Mononuclear cell (primary cell): ENCODE data around the gene CA4. TPM values are rescaled to one million over a fixed set of nuclear protein-coding genes. Genes with fewer than 3 reads are reported as not detected.
"Not testable (repeated sequence)": the region's sequence is repeated elsewhere in the genome, so short reads cannot be mapped to it uniquely, and the experiment has no call there.

Experiments
- H3K27me3 ChIP-seq: 2 replicates; pipeline ENCODE4 v1.6.0; 2011; ENCODE audit warnings: low read length, control low read depth; ENCODE audit not compliant: insufficient read depth
- H3K4me1 ChIP-seq: 2 replicates; pipeline ENCODE4 v1.5.1; 2011; ENCODE audit warnings: mild to moderate bottlenecking, low read length, control low read depth; ENCODE audit not compliant: insufficient read depth
- H3K4me3 ChIP-seq: 2 replicates; pipeline ENCODE4 v1.5.1; 2011; ENCODE audit warnings: mild to moderate bottlenecking, low read length, moderate library complexity
- H3K9me3 ChIP-seq: 2 replicates; pipeline ENCODE4 v1.5.1; 2011; ENCODE audit warnings: low read depth, mild to moderate bottlenecking, control low read depth, low read length
- total RNA-seq: library from RNA; depleted of rRNA; stranded (reverse); fragments of >200 nt; gene quantifications from one replicate; pipeline ENCODE4 v1.2.3, GENCODE V29; 2012

Gene CA4
- total RNA-seq, 1 donor: not detected

- not testable (repeated sequence) for H3K4me1 ChIP-seq, H3K27me3 ChIP-seq, H3K4me3 ChIP-seq, H3K9me3 ChIP-seq
Measured at GRCh38 chr17:60119807-60120748, 29.7 kb upstream of the CA4 start.

GRCh38 chr17:60127068-60128064, 22.4 kb upstream of the CA4 start:
- no peaks in the 10 kb centered on the region for H3K4me1 ChIP-seq
- no peaks in the 10 kb centered on the region for H3K27me3 ChIP-seq
- H3K4me3 ChIP-seq: no peak overlapping the region
- H3K9me3 ChIP-seq: no peaks in the 10 kb centered on the region

DNA sequence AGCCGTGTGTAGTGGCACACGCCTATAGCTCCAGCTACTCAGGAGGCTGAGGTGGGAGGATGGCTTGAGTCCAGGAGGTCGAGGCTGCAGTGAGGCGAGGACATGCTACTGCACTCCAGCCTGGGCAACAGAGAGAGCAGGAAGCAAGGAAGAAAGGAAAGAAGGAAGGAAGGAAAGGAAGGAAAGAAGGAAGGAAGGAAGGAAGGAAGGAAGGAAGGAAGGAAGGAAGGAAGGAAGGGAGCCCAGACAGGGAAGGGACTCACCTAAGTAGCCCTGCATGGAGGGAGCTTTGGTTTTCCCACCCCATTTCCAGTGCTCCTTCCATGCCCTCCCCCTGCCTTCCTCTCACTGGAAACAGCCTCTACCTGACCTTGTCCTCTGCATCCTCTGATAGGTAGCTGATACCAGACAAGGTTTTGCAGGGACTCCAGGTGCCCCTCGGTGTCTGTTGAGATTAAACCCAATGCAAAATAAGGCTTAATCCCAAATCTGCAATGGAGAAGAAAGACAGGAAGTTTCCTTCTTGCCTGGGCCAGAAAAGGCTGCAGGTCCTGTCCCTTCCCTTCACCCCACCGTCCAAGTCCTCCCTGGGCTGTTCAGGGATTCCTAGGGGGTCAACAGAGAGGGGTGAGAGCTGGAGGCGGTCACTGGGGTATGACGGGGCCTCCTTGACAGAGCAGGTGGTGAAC, 21.5 kb upstream of the CA4 start:
- Histone ChIP-seq H3K4me1 (no peaks in the 10 kb centered on the region), H3K9me3 (no peaks in the 10 kb centered on the region), H3K27me3 (no peaks in the 10 kb centered on the region), H3K4me3 (no peak overlapping the region)

DNA sequence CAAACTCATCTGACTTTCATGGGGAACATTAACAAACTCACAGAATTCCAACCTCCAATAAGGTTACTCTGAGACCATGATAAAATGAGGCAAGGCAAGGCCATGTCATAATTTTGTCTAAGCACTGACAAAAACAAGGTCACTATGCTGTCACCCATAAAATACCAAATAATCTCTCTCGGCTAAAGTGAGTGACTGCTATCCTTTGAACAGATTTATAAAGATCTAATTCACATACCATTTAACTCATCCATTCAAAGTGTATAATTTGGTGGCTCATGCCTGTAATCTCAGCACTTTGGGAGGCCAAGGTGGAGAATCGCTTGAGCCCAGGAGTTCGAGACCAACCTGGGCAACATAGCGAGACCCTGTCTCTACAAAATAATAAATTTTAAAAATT, 20.6 kb upstream of the CA4 start:
- no peak overlapping the region for H3K4me3 ChIP-seq
- no peaks in the 10 kb centered on the region for H3K9me3 ChIP-seq
- no peaks in the 10 kb centered on the region for H3K27me3 ChIP-seq
- H3K4me1 ChIP-seq: peaks cover 2% of the 10 kb centered on the region

DNA sequence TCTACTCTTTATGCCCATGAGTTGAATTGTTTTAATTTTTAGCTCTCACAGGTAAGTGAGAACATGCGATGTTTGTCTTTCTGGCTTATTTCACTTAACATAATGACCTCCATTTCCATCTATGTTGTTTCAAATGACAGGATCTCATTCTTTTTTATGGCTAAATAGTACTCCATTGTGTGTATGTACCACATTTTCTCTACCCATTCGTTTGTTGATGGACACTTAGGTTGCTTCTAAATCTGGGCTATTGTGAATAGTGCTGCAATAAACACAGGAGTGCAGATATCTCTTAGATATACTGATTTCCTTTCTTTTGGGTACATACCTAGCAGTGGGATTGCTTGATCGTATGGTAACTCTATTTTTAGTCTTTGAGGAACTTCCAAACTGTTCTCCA, 19.3 kb upstream of the CA4 start:
- H3K27me3 ChIP-seq: no peaks in the 10 kb centered on the region
- no peaks in the 10 kb centered on the region for H3K9me3 ChIP-seq
- peaks cover 13% of the 10 kb centered on the region for H3K4me1 ChIP-seq
- no peak overlapping the region for H3K4me3 ChIP-seq

GRCh38 chr17:60134396-60135150, 15.2 kb upstream of the CA4 start:
- peak overlapping the region; percentile 61 for H3K4me3 ChIP-seq
- H3K27me3 ChIP-seq: peaks cover 15% of the 10 kb centered on the region
- no peaks in the 10 kb centered on the region for H3K9me3 ChIP-seq
- H3K4me1 ChIP-seq: peaks cover 24% of the 10 kb centered on the region

DNA sequence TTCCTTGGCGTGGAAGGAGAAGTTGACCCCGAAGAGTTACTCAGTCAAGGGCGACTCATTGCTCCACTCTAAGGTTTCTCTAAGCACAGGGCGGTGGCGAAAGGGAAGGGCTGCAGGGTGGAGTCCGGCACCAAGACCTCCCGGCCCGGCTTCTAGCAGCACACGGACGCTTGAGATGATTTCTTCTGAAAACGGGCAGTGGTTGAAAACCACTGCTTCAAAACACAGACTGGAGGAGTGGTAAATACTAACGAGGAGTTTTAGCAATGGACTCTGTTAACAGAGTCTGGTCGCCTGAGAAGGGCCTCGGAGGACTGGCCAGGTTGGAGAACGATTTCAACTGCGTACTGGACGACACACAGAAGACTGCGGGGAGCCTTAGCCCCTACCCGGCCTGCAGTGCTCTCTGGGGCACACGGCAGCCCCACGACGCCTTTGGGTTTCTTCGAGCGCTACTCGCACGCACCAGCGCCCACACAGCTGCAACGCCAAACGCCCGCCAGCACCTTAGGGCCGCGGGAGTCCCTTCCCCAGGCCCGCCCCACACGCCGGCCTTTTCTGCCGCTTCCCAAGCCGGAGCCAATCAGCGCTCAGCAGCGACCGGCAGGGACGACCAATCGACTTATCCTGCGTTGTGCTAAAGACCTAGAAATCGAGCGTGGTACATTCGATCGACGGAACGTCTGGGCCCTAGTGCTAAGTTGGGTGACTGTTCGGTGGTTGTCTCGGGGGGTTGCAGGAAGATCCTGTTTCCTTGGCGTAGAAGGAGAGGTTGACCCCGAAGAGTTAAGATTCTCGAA, 14.4 kb upstream of the CA4 start:
- Histone ChIP-seq H3K4me3 (peak overlapping the region; percentile 61), H3K27me3 (peaks cover 23% of the 10 kb centered on the region), H3K4me1 (peaks cover 30% of the 10 kb centered on the region)

DNA sequence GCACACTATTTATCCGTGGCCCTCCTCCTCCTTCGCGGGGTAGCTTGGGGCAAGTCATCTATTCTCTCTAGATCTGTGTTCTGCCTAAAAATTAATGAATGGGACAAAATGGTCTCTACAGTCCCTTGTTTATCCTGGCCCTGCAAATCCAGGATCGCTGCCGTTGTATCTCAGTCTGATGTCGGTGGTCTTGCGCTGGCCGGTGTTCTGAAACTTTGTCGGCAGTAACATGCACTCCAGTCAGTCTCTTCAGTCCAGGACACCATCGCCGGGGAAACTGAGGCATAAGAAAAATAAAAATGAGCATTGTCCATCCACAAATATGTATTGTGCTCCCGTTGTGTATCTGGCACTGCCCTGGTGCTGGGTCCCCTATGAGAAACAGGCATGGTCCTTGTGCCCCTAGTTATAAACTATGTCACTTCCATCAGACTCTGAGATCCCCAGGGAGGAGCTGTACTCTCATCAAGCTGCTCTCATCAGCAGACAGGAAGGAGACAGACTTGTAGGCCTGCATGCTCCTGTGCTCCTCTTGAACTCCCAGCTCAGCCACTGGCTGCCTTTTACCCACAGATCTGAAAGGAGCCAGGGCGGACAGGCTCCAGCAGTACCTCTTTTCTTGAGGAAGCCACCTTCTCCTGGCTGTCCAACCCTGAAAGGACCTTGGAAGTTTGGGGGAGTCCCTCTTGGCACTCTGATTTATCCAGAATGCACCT, 13.7 kb upstream of the CA4 start:
- H3K27me3 ChIP-seq: peaks cover 31% of the 10 kb centered on the region
- peaks cover 32% of the 10 kb centered on the region for H3K4me1 ChIP-seq
- H3K4me3 ChIP-seq: no peak overlapping the region
- no peaks in the 10 kb centered on the region for H3K9me3 ChIP-seq

More for the DNA sequence above, 14.4 kb upstream of the CA4 start:
- no peaks in the 10 kb centered on the region for H3K9me3 ChIP-seq

DNA sequence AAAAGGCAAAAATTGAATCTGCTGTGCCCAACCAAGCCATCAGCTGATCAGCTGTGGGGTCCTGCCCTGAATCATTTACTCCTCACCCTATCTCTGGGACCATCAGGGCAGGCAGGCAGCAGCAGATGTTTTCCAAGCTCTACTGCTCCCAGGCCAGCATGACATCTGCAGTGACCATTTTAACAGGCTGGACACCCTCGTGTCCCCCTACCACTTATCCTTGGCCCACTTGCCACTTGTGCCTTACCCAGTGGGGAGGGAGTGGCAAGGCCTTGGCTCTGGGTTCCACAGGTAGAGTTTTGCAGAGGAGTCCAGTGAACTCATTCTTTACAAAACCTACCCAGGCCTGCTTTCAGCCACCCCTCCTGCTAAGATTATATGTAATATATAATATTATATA, 12.0 kb upstream of the CA4 start:
- Histone ChIP-seq H3K9me3 (no peaks in the 10 kb centered on the region), H3K27me3 (peaks cover 46% of the 10 kb centered on the region), H3K4me1 (peaks cover 47% of the 10 kb centered on the region), H3K4me3 (no peak overlapping the region)

DNA sequence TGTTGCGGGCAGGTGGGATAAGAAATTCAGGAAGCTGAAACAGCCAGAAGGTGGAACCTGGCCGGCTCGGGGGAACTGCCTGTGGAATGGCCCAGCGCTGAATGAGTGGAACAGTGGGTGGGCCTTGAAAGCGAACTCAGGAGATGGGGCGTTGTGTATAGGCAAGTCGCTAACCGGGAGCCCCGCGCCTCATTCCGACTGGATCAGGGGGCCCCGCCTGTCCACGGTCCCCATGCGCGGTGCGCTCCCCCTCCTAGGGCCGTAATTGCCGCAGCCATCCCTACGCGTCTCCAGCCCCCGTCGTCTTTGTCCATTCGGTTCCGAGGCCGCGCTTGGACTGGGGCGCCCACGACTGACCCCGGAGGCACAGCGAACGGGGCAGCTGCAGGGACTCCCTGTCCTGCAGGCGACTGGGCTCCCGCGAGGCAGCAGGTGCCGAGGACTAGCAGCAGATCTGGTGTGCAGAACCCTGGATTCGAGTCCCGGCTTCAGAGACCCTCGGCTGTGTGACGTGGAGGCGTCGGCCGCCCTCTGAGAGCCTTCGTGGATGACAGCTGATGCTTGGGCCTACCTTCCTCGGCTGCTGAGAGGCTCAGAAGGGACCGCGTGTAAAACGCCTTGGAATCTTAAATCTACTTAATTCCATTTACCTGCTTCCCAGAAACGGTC, 10.9 kb upstream of the CA4 start:
- peaks cover 56% of the 10 kb centered on the region for H3K4me1 ChIP-seq
- peaks cover 47% of the 10 kb centered on the region for H3K27me3 ChIP-seq
- no peaks in the 10 kb centered on the region for H3K9me3 ChIP-seq
- H3K4me3 ChIP-seq: no peak overlapping the region

GRCh38 chr17:60139438-60140285, 10.1 kb upstream of the CA4 start:
- H3K27me3 ChIP-seq: peaks cover 47% of the 10 kb centered on the region
- H3K4me1 ChIP-seq: peaks cover 48% of the 10 kb centered on the region
- H3K9me3 ChIP-seq: no peaks in the 10 kb centered on the region
- no peak overlapping the region for H3K4me3 ChIP-seq
